GDM1 (cell line): Measurements from ENCODE around the gene CNFN.

ENCODE experiments used
- DNase-seq: peaks from one replicate; lab custom pipeline; 2025; lab: John Stamatoyannopoulos, UW

Gene CNFN

DNA sequence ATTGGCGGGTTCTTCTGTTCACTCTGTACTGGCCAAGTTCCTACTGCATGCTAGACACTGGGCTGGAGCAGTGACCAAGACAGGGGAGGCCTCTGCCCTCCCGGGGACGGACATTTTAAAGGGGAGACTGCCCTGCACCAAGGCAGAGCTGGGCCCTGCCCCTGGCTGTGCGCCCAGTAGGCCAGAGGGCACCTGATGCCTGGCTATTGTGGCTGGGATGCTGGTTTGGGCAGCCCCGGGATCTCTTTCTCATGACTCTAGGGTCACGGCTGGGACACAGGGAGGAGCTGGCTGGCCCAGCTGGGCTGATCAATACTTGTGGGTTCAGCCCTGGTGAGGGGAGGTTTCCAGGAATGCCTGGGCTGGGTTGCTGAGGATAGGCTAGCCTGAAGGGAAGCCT is 19.4 kb upstream of the CNFN start:
- no peak for DNase-seq

DNA sequence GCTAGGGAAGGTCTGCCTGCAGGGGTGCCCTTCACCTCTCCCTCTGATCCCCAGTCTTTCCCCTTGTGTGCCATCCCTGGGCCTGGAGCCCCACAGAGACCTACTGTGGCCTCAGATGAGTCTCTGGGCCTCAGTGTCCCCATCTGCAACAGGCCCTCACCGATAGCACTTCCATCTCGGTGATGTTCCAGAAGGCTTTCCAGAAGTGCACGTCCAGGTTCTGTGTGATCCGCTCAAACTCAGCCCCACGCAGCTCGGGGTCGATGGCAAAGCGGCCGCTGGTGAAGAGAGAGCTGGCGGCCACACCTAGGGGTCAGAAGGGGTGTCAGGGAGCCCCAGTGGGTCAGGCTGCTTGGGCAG is 17.7 kb upstream of the CNFN start:
- DNase-seq: no peak

DNA sequence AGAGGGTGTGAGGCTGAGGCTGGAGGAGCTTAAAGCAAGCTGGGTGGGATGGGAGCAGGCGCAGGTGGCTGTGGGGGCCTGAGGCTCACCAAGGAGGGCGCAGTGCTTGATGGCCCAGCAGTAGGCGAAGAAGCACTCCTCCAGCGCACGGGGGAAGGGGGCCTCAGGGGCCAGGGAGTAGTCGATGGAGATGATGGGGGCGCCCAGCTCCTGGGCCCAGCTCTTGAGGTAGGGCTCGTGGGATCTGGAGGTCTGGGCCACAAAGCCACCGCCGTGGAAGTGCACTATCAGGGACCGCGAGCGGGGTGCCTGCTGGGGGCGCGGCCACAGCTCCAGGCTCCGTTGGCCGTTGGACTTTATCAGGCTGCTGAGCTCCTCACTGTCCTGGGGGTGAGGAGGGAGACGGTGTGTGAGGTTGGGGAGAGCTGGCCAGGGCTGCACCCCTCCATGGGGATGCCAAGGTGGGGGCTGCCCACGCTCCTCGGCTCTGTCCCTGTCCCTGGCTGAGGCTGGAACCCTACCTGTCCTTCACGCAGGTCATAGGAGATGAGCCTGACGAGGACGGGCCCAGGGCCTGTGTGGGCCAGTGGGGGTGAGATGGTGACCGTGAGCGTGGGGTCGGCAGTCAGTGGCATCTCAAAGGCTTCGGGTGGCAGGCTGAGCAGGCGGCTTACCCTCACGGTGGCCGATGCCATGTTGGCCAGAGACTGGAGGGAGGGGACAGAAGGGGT is 17.2 kb upstream of the CNFN start:
- DNase-seq: no peak

DNA sequence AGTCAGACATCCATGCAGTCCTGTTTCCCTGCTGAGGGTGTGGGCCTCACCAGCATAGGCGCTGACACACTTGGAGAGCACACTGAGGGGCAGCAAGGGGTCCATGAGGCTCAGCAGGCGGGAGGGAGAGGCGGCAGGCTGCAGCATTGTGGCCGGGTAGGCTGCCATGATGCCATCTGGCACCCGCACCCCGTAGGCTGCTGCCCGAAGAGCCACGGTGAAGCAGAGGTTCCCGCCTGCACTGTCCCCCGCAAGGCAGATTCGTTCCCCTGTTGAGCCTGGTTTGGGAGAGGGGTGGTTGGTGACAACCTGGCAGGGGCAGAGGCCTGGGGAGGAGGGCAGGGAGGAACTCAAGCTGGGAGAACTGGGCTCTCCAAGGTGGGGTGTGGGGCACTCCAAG is 16.0 kb upstream of the CNFN start:
- no peak for DNase-seq

DNA sequence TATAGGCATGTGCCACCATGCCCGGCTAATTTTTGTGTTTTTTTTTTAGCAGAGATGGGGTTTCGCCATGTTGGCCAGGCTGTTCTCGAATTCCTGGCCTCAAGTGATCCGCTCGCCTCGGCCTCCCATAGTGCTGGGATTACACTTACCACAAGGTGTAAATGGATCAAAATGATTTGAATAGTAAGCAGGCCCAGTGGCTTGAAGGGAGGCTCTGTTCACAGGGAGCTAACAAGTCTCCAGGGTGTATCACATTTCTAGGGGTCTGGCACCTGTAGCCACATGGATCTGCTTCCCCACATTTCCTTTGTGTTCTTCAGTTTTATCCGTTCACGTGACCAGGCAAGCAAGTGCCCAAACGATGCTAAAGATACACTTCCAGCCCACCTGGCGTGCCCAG is 13.5 kb upstream of the CNFN start:
- no peak for DNase-seq

DNA sequence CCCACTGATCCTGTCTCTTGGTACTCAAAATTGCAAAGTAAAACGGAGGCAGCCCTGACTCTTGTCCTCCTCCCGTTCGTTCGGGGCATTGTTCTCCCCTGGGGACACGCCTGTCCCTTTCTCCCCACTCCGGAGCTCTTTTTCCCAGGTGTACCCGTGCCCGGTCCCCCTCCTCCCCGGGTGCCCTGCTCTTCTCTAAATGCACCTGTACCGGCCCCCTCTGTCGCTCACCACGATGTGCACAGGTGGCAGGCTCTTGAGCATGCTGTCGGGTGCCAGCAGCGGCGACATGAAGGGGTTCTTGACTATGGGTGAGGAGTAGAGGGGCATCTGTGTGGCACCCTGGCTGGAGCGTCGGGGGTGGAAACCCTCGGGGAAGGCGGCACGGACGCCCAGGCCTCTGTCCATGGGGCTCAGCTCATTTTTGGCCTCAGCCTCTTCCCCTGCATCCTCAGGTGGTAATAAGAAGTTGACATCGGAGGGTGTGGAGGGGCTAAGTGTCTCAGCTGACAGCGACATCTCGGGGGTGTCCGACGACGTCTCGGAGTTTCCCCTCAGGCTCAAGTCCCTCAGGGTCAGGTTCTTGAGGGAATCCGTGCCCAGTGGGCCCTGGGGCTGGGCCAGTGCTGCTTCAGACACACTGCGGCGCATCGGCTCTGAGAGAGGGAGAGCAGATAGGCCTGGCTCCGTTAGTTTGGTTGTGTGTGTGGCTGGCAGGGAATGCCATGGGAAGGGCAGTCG is 12.4 kb upstream of the CNFN start:
- DNase-seq: no peak

DNA sequence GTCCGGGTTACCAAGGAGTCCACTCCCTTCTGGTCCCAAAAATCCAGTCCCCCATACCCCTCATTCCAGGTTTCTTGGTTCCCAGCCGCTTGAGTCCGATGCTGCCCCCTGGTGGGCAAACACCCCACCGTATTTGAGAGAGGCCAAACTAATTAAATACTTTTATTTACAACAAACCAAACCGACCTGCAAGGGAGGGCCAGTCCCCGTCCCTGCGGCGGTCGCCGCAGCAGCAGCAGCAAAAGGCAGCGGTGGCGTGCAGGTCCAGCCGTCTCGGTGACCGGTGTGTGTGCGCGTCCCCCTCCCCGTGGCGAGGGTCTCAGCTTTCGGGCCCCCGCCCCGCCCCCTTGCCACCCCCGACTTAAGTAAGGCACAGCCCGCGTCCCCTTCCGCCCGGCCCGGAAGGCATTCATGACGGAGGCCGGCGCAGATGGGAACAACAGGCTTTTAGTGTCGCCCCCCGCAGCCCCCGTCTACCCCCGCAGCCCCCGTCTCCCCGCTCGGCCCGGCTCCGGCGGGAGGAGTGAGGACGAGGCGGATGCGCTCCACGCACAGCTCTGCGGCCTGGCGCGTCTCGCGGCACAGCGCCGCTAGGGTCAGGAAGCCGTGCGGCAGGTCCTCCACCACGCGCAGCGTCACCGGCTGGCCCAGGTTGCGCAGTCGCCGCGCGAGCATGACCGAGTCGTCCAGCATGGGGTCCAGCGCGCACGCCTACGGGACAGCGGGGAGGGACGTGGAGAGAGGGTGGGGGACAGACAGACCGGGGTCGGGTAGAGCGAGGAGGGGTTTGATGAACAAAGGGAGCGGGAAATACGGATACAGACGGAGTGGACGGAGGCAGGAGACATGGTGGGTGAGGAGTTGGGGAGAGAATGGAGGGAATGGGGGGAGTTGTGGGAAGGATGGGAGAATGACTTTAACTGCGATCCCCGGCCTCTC is 11.5 kb upstream of the CNFN start:
- DNase-seq: no peak

DNA sequence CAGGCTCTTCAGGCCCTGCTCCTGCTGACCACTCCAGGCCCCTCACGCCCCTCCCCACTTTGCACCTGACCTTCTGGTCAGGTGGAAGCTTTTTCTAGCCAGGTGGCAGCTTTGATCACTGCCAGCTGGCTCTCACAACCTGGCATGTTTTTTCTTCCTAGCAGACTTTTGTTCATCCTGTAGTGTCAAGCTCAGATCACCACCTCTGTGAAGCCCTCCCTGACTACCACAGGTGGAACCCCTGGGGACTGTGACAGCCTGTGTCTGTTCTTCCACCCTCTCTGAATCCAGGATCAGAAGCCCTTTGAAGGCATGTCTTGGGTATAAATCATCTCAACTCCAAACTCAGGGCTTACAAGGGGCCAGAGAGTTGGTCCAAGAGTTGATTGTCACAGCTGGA is 10.3 kb upstream of the CNFN start:
- no peak for DNase-seq

DNA sequence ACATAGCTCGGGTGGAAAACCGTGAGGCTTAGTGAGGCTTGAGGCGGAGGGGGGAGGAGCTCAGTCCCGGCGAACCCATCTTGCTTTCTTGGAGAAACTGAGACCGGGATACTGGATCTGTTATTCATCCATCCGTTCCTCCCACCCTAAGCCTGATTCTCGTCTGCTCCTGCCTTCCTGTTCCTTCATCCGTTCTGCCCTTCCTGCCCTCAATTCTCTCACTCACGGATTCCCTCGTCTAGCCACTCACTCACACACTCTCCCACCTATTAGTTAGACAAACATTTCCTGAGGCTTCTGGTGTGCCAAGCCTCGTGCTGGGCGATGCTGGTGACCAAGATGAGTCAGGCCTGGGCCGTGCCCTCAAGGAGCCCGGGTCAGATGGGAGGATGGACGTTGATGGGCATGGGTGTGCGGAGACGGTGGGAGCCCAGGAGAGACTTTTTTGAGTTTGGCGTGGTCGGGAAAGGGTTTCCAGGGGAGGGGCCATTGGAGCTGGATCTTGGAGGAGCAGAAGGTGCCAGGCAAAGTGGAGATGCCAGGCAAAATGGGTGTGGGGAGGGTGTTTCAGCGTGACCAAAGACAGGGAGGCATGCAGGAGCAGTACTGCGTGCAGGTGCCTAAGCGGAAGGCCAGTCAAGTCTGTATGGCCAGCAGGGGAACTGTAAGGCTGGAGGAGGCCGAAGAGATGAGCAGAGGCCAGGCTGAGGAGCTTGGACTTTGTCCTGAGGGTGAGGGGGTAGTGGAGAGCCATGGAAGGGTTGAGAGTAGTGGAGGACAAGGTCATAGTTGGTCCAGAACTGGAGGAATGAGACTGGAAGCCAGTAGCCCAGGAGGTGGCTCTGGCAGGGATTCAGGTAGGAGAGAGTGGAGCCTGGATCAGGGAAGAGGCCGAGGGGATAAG is 7.4 kb upstream of the CNFN start:
- DNase-seq: no peak

DNA sequence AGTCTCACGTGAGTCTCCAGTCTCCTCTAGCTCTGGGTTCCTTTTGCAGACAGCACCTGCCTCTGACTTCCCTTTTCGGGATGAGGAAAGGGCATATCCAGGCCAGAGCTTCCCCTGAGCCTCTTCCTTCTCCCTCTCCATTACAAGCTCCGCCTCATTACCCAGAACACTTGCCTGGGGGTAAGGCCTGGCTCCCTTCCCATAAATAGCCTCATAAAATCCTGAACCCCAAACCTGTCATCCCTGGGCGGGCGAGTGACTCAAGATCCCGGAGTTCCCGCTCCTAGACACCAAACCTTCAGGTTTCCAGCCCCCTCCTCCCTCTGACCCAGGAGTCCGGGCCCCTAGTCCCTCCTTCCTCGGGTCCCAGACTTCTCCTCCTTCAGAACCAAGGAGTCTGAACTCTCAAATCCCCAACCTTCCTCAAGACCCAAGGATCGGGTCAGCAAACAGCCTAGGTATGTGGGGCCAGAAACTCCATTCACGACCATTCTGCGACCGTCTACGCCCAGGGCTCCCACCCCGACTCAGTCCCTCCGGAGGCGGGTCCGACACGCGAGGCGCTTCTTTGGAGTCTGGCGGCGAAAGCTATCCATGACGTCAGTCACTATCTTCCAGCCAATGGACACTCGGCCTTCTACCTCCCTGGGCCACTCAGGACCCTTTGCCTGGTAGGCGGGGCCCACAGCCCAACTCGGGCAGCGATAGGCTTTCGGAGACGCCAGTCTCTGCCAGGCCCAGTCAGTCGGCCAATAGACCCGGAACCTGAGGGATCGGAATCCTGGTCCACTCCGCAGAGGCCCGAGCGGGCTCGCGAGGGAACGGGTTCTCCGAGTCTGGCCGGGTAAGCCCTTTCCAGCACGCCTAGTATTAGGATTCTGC is 6.5 kb upstream of the CNFN start:
- DNase-seq: peak; percentile 98

DNA sequence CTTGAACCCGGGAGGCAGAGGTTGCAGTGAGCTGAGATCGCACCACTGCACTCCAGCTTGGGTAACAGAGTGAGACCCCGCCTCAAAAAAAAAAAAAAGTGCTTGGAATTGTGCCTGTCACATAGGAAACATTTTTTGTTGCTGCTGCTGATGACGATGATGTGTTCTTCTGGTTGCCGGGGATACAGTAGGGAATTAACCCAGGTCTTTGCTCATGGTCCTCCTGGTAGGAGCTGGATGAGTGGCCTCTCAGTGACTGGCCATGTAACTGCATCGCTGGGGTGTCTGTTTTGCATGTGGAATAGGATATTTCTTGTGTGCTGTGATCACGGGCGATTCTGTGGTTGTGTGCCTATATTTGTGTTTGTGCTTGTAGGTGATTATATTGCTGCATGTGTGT is 4.7 kb upstream of the CNFN start:
- no peak for DNase-seq

DNA sequence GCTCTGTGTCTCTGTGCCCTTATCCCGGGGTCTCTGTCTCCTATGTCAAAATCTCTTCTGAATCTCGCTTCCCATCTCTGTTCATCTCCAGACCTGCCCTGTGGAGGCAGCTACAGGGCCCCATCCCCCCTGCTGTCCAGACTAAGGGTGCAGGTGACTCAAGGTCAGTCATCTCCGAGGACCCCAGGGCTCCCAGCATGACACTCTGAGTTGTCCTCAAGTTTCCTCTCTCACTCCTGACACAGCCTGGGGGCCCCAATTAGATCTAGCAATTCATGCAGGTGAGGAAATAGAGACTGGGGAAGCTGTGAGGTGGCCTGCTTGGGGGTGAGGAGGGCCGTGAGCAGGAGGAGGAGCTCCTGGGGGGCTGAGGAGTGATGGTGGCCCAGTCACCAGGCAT is 2.1 kb upstream of the CNFN start:
- no peak for DNase-seq

DNA sequence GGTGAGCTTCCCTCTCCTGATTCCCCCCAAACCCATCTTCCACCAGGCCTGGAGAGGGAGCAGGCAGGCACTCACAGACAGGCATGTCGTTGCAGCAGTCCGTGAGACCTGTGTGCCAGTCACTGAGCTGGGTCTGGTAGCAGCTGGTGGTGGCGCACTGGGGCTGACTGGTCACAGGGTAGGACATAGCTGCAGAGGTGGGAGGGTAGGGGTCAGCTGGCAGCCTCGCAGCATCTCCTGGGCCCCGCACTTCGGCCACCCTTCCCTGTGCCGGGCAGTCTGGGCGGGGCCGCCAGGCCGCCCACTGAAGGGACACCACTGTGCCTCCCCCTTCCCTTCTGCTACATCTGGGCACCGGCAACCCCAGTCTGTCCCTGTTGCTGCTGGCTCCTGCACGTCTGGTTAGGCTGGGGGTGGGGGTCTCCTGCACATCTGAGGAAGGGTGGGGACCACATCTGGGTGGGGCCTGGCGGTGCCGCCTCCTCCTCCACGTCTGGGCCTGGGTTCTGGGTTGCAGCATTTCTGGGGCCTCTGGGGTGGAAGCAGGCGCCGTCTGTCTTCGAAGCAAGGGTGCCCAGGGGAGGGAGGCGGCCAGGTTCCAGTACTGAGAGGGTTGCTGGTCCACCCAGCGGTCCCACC is 1.1 kb downstream of the CNFN start:
- no peak for DNase-seq

DNA sequence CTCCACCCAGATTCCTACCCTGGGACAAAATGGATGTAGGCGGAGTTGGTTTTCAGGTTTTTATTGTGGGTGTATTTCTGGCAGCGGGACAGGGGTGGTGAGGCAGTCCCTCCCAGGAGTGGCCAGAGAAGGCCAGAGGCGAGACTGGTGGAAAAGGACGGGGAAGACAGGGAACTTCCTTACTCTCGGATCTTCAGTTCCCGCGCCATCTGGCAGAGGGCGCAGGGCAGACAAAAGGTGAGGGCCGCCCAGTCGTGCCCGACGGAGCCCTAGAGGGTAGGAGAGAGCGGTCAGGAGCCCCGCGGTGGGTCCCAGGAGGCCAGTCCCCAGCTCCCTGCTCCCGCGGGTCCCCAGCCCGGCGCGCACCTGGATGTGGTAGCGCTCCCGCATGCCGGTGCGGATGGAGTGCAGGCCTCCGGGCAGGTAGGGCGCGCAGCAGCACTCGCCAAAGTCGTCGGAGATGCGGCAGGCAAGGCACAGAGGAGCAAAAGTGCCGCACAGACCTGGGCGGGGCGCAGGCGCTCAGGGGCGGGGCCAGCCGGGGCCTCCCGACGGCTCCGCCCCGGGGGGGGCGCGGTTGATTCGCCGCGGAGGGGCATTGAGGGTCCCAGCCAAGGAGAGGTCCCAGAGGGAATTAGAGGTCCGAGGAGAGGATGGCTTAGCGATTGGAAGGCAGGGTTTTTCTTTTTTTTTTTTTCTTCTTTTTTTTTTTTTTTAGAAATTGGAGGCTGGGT is 3.0 kb downstream of the CNFN start:
- DNase-seq: no peak

DNA sequence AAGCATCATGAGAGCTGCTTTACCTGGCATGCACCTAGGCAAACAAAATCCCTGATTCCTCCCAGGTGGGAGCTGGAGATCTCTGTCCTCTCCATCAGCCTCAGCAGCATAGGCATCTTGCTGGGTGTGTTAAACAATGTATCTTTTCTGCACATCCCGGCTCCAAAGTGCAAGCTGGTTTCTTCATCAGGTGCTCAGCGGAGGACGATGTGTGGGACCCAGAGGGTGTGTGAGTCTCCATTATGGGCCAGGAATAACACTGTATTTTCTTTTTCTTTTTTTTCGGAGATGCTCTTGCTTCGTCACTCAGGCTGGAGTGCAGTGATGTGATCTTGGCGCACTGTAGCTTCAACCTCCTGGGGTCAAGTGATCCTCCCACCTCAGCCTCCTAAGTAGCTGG is 9.9 kb downstream of the CNFN start:
- no peak for DNase-seq

DNA sequence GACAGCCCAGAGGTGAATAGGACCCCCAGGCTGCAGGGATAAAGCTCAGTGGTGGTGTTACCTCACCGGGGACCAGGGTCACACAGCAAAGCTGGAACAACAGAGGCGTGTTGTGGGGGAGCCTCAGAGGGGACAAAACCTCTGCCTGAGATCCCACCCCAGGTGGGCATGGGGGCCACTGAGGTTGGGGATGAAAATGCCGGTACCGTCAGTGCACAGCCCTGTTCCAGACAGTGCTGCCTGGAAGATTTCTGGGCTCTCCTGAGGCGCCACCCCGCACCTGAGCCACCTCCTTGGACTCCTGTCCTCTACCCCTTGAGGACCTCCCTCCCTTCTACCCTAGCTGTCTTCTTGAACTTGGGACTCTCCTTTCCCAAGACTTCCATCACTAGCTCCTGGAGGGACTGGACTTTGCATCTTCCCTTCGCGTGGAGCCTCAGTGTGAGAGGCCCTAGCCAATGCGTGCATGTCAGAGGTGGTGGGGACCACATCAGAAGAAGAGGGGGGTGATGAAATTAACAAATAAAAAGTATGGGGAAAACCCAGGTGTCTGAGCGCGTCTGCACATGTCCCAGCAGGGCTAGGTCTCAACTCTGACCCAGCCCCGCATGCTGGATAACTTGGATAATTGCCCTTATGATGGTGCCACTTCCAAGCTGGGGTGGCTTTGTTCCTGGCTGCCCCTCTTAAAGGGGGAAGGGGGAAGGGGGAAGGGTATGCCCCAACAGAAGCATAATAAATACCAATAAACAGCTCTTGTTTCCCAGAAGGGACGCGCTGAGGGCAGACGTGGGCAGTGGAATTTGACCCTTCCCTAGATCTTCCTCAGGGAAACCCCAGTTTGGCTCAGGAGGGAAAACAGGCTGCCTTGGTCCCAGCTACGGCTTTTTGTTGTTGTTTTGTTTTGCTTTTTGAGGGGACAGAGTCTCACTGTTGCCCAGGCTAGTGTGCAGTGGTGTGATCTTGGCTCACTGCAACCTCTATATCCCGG is 11.6 kb downstream of the CNFN start:
- DNase-seq: no peak

DNA sequence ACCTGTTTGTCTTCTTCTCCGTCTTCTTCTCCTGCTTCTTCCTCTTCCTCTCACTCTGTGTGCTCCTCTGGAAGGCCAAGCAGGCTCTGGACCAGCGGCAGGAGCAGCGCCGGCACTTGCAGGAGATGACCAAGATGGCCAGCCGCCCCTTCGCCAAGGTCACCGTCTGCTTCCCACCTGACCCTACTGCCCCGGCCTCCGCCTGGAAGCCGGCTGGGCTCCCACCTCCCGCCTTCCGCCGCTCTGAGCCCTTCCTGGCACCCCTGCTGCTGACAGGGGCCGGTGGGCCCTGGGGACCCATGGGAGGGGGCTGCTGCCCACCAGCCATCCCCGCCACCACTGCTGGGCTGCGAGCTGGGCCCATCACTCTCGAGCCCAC is 13.9 kb downstream of the CNFN start:
- DNase-seq: no peak

DNA sequence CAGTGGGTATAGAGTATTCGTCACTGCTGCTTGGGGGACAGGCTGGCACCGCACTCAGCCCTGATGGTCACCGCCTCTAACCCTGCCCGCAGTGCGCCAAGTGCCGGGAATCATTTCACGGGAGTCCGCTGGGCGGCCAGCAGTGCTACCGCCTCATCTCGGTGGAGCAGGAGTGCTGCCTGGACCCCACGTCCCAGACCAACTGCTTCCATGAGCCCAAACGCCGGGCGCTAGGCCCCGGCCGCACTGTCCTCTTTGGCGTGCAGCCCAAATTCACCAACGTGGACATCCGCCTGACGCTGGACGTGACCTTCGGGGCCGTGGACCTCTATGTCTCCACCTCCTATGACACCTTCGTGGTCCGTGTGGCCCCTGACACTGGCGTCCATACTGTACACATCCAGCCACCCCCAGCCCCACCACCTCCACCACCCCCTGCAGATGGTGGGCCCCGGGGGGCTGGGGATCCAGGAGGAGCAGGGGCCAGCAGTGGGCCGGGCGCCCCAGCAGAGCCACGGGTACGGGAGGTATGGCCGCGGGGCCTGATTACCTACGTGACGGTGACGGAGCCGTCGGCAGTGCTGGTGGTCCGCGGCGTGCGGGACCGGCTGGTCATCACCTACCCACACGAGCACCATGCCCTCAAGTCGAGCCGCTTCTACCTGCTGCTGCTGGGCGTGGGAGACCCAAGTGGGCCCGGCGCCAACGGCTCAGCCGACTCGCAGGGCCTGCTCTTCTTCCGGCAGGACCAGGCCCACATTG is 14.5 kb downstream of the CNFN start:
- DNase-seq: no peak
